NCI-H345 treated with DMSO at 0.1 percent for 48 hours (cell line): Measurements from ENCODE around the gene MAGEC3.
"Not testable (repeated sequence)": the region's sequence is repeated elsewhere in the genome, so short reads cannot be mapped to it uniquely, and the experiment has no call there.

Experiments used
- DNase-seq: peaks from one replicate; lab custom pipeline; 2025; ENCODE audit not compliant: unreplicated experiment; lab: John Stamatoyannopoulos, UW

The MAGEC3 gene, protein sequence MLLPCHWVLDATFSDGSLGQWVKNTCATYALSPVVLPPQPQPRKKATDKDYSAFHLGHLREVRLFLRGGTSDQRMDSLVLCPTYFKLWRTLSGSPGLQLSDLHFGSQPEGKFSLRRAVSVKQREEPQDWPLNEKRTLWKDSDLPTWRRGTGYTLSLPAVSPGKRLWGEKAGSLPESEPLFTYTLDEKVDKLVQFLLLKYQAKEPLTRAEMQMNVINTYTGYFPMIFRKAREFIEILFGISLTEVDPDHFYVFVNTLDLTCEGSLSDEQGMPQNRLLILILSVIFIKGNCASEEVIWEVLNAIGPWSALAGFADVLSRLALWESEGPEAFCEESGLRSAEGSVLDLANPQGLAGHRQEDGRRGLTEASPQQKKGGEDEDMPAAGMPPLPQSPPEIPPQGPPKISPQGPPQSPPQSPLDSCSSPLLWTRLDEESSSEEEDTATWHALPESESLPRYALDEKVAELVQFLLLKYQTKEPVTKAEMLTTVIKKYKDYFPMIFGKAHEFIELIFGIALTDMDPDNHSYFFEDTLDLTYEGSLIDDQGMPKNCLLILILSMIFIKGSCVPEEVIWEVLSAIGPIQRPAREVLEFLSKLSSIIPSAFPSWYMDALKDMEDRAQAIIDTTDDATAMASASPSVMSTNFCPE

GRCh38 chrX:141838016-141838415, at the start of gene MAGEC3:
TSS of gene MAGEC3 (plus strand) at chrX:141838316. CDS start at chrX:141838316, 0 bp downstream.
- no peak for DNase-seq

- DNase-seq = no peak
Measured at GRCh38 chrX:141791856-141792255, 46.3 kb upstream of the MAGEC3 start.

- DNase-seq = no peak
Measured at GRCh38 chrX:141811438-141811837, 26.7 kb upstream of the MAGEC3 start.

DNA sequence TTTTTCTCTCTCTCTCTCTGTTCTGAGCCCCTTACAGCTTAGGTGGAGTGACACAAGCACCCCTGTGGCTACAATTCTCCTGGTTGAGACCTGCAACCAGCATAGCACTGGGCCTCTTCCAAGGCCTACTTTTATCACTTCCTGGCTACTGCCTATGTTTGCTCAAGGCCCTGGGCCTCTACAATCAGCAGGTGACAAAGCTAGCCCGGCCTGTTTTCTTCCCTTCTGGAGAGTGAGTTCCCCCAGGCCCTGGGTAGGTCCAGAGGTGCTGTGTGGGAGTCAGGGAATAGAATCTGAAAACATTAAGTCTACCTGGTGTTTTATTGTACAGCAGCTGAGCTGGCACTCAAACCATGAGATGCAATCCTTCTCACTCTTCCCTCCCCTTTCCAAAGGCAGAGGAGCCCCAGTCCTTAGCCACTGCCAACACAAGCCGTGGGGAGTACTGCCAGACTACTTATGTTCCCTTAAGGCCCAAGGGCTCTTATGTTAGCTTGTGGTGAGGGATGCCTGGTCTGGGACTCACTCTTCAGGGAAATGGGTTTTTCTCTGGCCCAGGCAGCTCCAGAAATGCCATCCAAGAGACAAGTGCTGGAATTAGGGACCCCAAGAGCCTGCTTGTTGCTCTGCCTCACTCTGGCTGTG, 23.8 kb upstream of the MAGEC3 start:
- DNase-seq = no peak

- no peak for DNase-seq
Measured at GRCh38 chrX:141815904-141816303, 22.2 kb upstream of the MAGEC3 start.

DNA sequence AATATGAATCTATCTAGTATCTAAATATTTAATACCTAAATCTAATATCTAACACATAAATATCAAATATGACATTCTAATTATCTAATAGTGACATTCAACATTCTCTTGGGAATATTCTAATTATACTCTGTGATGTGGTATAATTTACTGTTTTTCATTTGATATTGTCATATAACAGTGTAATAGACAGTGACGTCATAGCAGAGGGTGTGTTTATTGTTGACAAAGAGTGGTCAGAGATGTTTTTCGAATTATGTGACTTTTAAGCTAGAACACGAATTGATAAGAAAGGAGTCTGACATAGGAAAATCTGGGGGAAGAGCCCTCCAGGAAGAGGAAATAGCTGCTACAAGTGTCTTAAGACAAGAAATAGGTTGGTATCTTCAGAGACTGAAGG, 5.9 kb upstream of the MAGEC3 start:
- DNase-seq = no peak

- no peak for DNase-seq
Measured at GRCh38 chrX:141839856-141840255, 1.7 kb downstream of the MAGEC3 start.

- DNase-seq = no peak
Measured at GRCh38 chrX:141857479-141857878, 19.4 kb downstream of the MAGEC3 start.

DNA sequence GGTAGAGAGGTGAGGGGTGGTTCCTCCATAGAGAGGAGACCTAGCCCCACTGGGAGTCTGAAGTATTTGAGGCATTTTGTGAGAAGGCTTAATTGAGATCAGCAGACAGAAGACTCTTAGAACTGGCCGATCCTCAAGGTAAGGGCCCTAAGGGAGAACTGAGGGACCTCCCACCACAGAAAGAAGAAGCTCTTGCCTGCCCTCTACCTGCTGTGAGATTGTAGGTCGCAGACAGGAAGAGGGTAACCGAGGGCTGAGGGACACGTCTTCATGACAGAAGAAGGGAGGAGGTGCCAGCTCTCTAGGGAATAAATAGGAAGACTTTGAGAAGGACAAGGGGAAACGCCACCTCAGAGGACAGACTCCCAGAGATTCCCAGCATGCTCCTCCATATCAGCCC, 41.5 kb downstream of the MAGEC3 start:
- DNase-seq = no peak

GRCh38 chrX:141888811-141889210, 50.7 kb downstream of the MAGEC3 start:
- not testable (repeated sequence) for DNase-seq

DNA sequence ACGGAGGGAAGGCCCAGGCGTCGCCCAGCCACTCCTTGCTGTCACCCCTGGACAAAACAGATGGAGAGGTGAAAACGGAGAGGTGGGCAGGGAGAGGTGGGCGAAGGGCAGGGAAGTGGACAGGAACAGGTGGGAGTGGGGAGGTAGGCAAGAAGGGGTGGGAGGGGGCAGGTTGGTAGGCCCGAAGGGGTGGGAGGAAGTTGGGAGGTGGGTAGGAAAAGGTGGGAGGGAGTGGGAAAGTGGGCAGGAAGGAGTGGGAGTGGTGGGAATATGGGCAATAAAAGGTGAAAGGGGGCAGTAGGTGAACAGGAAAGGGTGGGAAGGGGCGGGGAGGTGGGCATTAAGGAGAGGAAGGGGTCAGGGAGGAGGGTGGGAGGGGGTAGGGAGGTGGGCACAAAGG, 56.6 kb downstream of the MAGEC3 start:
- no peak for DNase-seq

GRCh38 chrX:141897690-141898089, 59.6 kb downstream of the MAGEC3 start:
- no peak for DNase-seq

DNA sequence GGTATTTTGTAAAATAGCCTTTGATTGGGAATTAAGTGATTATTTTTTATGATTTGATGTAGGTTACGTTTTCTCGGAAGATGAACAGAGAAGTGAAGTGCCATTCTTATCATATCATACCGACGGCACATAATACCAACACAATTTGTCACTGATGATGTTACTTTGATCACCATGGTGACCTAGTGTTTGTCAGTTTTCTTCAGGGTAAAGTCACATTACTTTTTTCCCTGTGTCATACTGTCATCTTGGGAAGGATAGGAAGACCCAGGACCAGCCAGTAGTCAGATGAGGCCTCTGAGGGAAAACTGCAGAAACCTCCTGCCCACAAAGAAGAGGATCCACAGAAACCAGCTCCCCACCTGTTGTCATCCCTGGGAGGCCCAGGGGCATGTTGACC, 64.2 kb downstream of the MAGEC3 start:
- no peak for DNase-seq

- no peak for DNase-seq
Measured at GRCh38 chrX:141903400-141904155, 65.5 kb downstream of the MAGEC3 start, which contains the start of gene MAGEC1. TSS of gene MAGEC1 (plus strand) at chrX:141903894. CDS start at chrX:141905073, 1,179 bp downstream.

DNA sequence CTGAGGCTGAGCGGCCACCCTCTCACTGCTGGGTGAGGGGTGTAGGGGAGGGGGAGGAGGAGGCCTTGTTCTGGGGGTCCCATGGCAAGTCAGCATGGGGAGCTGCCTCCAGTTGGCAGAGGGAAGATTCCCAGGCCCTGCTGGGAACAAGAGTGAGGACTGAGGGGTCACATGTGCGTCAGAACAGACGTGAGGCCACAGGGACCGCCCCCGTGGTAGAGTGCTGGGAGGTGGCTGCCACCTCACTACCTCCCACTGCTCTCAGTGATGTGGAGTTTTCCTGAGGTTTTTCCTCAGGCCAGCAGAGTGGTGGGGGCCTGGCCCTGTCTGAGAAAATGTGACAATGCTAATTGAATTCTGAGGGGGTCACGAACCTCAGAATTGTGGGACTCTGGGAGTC, 66.1 kb downstream of the MAGEC3 start:
- DNase-seq = no peak

GRCh38 chrX:141917801-141918200, 79.7 kb downstream of the MAGEC3 start:
- no peak for DNase-seq

DNA sequence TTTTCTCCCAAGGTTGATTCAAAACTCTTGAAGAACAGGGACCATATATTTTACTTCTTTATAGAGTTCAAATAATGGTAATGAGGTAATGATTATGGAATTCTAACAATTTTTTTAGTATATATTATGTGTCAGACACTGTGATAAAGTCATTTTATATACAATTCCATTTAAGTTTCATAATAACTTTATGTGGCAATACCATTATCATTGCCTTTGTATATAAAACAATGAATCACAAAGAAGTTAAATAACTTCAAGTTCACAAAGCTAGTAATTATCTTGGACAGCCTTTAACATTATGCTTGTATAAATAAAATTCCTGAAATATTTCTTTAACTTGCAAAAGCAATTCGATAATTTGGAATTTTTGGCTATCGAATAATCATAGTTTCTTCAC, 86.2 kb downstream of the MAGEC3 start:
- DNase-seq = no peak

DNA sequence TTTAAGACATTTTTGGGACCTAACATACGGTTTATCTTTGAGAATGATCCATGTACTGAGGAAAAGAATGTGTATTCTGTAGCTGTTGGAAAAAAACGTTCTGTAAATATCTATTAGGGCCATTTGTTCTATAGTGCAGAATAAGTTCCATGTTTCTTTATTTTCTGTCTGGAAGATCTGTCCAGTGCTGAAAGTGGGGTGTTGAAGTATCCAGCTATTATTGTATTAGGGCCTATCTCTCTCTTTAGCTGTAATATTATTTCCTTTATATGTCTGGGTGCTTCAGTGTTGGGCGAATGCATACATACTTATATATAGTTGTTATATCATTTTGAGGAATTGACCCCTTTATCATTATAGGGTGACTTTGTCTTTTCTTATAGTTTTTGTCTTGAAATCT, 90.3 kb downstream of the MAGEC3 start:
- DNase-seq = no peak

- DNase-seq = no peak
Measured at GRCh38 chrX:141934059-141934641, 96.0 kb downstream of the MAGEC3 start.

DNA sequence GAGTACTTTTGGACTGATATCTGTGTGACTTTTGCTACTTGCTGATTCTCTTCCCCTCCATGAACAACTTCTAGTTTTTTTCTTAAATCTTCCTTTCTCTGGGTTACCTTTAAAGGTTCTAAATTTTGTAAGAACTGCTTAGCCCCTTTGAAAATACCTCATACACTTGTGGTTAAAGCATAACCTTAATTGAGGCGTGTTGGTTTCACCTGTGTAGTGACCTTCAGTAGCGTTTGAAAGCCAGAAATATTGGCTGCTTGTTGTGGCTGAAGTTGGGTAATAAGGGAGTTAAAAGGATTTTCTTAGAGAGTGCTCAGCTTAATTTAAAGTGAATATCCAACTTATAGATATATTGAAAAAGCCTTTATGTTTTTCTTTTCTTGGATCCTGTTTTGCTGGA, 97.5 kb downstream of the MAGEC3 start:
- no peak for DNase-seq

GRCh38 chrX:141936080-141936479, 98.0 kb downstream of the MAGEC3 start:
- no peak for DNase-seq
